Measurements from ENCODE around the gene JMJD4. TPM values are rescaled to one million over a fixed set of nuclear protein-coding genes. Genes with fewer than 3 reads are reported as not detected.

Gene JMJD4
- total and polyA plus RNA-seq, 2 of the 8 experiments (the other 6 are each of a cell fraction or from before 2014, with no cell fraction given), result 13.2 to 23.3 TPM

DNA sequence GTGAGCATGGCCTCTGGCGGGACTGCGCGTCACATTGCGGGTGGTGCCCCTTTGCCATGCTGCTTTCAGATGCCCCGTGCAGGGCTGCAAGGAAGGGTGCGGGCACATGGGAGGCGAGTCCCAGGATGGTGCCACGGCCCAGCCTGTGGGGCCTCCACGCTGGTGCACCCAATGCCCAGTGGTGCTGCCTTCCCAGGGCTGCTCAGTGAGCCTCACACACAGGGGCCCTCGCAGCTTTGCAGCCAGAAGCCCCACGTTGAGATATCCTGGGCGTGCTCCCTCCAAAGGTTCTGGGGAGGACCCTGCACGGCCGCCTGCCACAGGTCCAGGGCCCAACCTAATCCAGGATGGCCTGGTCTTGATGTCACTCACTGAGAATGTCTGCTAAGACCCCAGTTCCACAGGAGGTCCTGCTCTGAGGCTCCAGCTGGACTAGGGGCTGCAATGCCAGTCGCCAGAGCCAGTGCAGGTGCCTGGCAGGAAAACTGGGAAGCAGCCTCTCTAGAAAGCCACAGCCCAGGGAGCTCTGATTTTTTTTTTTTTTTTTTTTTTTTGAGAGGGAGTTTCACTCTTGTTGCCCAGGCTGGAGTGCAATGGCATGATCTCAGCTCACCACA, 46.3 kb upstream of the JMJD4 start:
- DNase-seq (ENCODE audit: low read depth in 1 of 2, low spot score in 2 of 2) (peak in 1 of 2 experiments; percentile 34), FAIRE-seq (no peak)
- TF ChIP-seq SP2 (IDR thresholded peaks at IDR 0.05; ENCODE audit: low read length), result no peak
- TF ChIP-seq SIX5 (IDR thresholded peaks at IDR 0.05; ENCODE audit: low read depth, low read length), result no peak
- TF ChIP-seq CHD2 (IDR thresholded peaks at IDR 0.05; ENCODE audit: low read length), result no peak
- no peak for TF ChIP-seq JUN (IDR thresholded peaks at IDR 0.05; ENCODE audit: low read depth, low read length)
- TF ChIP-seq POU5F1 (IDR thresholded peaks at IDR 0.05; ENCODE audit: low read depth, low read length), result no peak
- TF ChIP-seq SUZ12 (IDR thresholded peaks at IDR 0.05; ENCODE audit: low read length), result no peak
- no peak for TF ChIP-seq BRCA1 (IDR thresholded peaks at IDR 0.05; ENCODE audit: low read depth, low read length)
- TF ChIP-seq ATF2 (IDR thresholded peaks at IDR 0.05; ENCODE audit: low read length), result no peak
- no peak for TF ChIP-seq GABPA (IDR thresholded peaks at IDR 0.05; ENCODE audit: borderline replicate concordance, insufficient read depth, low read length)
- TF ChIP-seq CBX8 (IDR thresholded peaks at IDR 0.05; ENCODE audit: borderline replicate concordance, low read depth, low read length), result no peak
- no peak for TF ChIP-seq RXRA (IDR thresholded peaks at IDR 0.05; ENCODE audit: insufficient read depth, low read depth, low read length)
- H3K9me3 ChIP-seq (ENCODE audit: insufficient read depth in 2 of 2, low read depth in 1 of 2, low read length in 1 of 2), result no peaks in the 10 kb centered on the region
- H2AK5ac ChIP-seq (ENCODE audit: low read depth, low read length), result no peak overlapping the region
- no peak overlapping the region; the same call in 1 of the 2 replicates for H4K8ac ChIP-seq (ENCODE audit: extremely low read depth, insufficient read depth, low read length)
- H2BK120ac ChIP-seq (replicated peaks; ENCODE audit: low read depth, low read length), result no peak overlapping the region
- no peak overlapping the region for H3K56ac ChIP-seq (replicated peaks; ENCODE audit: insufficient read length, low read depth, low read length)
- ChIA-PET CTCF (ENCODE audit: partially characterized antibody) (interaction anchor here (0.6 to 1.1 kb wide), 2 partner anchors 11 to 301 kb away, joined by 3 read pairs; no protein-coding TSS in a partner anchor), POLR2A (ENCODE audit: partially characterized antibody) (no interaction called here)
- no peak overlapping the region for H3K9ac ChIP-seq (replicated peaks in 1 of 4; ENCODE audit: extremely low read depth in 1 of 4, low read depth in 3 of 4, low read length in 3 of 4)
- no peaks in the 10 kb centered on the region for H3K23me2 ChIP-seq (ENCODE audit: low read depth, low read length)
- H3K4ac ChIP-seq (replicated peaks; ENCODE audit: insufficient read length, low read depth, low read length), result no peak overlapping the region
- H2BK20ac ChIP-seq (ENCODE audit: low read length), result no peak overlapping the region
- H3K14ac ChIP-seq (ENCODE audit: insufficient read length), result no peak overlapping the region
- H3K27ac ChIP-seq (ENCODE audit: low read depth, low read length), result no peak overlapping the region
- H3K4me1 ChIP-seq (replicated peaks in 1 of 4; ENCODE audit: control insufficient read depth in 3 of 4, insufficient read depth in 4 of 4, low read length in 3 of 4), result no peaks in the 10 kb centered on the region
- no peak overlapping the region for H2BK15ac ChIP-seq (ENCODE audit: low read length)
- no peak overlapping the region for H3K18ac ChIP-seq (ENCODE audit: extremely low read depth, low read length)
- H3K36me3 ChIP-seq (ENCODE audit: control insufficient read depth in 2 of 4, insufficient read depth in 4 of 4, low read length in 3 of 4), result peaks cover 0 to 4% (median 0%) of the 10 kb centered on the region in 4 experiments; a peak in 1 of 8 replicates
- no peak overlapping the region for H2BK12ac ChIP-seq (ENCODE audit: low read depth, low read length)
- no peak overlapping the region for H4K5ac ChIP-seq (ENCODE audit: insufficient read length, low read depth, low read length)
- H3K27me3 ChIP-seq (replicated peaks in 1 of 4; ENCODE audit: control insufficient read depth in 3 of 4, extremely low read depth in 1 of 4, insufficient read depth in 3 of 4, low read length in 3 of 4), result peaks cover 0 to 10% (median 6%) of the 10 kb centered on the region in 4 experiments; a peak in 5 of 7 replicates
- H3K79me2 ChIP-seq (ENCODE audit: control insufficient read depth in 1 of 2, insufficient read depth in 2 of 2, low read length in 2 of 2), result no peaks in the 10 kb centered on the region
- H3K4me3 ChIP-seq (ENCODE audit: extremely low read depth in 1 of 4, insufficient read depth in 2 of 4, low read depth in 3 of 4, low read length in 4 of 4), result no peak overlapping the region
- H3K79me1 ChIP-seq (ENCODE audit: low read depth, low read length), result no peaks in the 10 kb centered on the region
- no peak overlapping the region for H3K4me2 ChIP-seq (ENCODE audit: insufficient read depth in 1 of 2, low read depth in 2 of 2, low read length in 2 of 2)
- no peak overlapping the region for H3K23ac ChIP-seq (ENCODE audit: insufficient read length)
- H4K20me1 ChIP-seq (replicated peaks in 1 of 2; ENCODE audit: control insufficient read depth in 1 of 2, insufficient read depth in 2 of 2, low read length in 2 of 2), result peaks cover 0 to 12% of the 10 kb centered on the region in 2 experiments
- 90% methylated on average over 14 of the region's 15 CpGs; no CpG with 5 or more reads in 1 of the 2 experiments for WGBS, 2 experiments (ENCODE audit: extremely low coverage in 1 of 2, insufficient coverage in 1 of 2, insufficient read length in 1 of 2, insufficient replicate concordance in 2 of 2, low coverage in 1 of 2, low lambda C conversion rate in 2 of 2, missing lambda C conversion rate in 1 of 2)
- H2BK5ac ChIP-seq (ENCODE audit: low read depth, low read length), result no peak overlapping the region
- no peak overlapping the region for H2AFZ ChIP-seq (ENCODE audit: low read length)
- H4K91ac ChIP-seq (replicated peaks; ENCODE audit: insufficient read length, low read length), result no peak overlapping the region

Data from H1 (cell line).